ENCODE data around the gene SAMD4B. TPM values are rescaled to one million over a fixed set of nuclear protein-coding genes. Genes with fewer than 3 reads are reported as not detected.

SAMD4B gene
- total and polyA plus RNA-seq, 9 of the 15 experiments (the other 6 are each of a cell fraction or from before 2014, with no cell fraction given) = 3.4 to 90.5 (median 38.0) TPM

DNA sequence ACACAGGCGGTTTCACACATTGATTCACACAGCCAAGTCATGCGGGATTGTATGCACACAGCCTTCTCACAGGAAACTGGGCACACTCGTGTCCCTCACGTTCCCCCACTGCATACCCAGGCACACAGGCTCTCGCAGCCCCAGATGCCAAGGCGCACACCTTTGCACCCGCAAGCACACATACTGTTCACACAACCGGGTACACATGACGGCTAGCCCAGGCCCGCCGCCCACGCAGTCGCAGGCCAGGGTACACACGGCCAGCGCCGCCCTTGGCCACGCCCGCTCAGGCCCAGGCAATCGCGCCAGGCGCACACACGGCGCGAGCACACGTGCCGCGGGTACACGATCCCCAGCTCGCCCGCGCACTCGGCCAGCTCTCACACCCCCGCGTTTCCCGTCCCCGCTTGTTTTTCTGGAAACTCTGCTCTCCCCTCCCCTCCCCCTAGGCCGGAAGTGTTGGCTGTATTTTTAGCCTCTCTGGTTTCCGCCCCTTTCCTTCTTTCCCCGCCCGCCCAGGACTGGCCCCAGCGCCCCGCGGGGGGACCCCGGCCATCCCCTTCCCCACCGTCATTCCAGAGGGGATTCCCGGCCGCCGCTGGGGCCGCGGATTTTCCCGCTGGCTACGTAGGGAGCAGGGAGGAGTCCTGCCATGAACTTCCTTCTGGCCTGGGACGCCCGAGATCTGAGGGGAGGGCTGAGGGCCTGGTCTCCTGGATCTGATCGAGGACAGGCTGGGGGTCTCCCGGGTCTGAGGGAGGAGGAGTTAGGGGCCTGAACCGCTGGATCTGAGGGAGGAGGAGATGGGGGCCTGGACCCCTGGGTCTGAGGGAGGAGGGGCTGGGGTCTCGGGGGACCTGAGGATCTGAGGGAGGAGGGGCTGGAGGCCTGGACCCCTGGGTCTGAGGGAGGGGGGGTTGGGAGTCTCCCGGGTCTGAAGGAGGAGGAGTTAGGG is 60.4 kb downstream of the SAMD4B start (continued):
- TF ChIP-seq BRF1 (IDR thresholded peaks at IDR 0.05; ENCODE audit: borderline replicate concordance, extremely low read depth, insufficient read length) = no peak
- TF ChIP-seq, protein P1, sequence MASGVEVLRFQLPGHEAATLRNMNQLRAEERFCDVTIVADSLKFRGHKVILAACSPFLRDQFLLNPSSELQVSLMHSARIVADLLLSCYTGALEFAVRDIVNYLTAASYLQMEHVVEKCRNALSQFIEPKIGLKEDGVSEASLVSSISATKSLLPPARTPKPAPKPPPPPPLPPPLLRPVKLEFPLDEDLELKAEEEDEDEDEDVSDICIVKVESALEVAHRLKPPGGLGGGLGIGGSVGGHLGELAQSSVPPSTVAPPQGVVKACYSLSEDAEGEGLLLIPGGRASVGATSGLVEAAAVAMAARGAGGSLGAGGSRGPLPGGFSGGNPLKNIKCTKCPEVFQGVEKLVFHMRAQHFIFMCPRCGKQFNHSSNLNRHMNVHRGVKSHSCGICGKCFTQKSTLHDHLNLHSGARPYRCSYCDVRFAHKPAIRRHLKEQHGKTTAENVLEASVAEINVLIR (CRISPR knock-in tag; IDR thresholded peaks at IDR 0.05) = no peak
- TF ChIP-seq, protein P2, sequence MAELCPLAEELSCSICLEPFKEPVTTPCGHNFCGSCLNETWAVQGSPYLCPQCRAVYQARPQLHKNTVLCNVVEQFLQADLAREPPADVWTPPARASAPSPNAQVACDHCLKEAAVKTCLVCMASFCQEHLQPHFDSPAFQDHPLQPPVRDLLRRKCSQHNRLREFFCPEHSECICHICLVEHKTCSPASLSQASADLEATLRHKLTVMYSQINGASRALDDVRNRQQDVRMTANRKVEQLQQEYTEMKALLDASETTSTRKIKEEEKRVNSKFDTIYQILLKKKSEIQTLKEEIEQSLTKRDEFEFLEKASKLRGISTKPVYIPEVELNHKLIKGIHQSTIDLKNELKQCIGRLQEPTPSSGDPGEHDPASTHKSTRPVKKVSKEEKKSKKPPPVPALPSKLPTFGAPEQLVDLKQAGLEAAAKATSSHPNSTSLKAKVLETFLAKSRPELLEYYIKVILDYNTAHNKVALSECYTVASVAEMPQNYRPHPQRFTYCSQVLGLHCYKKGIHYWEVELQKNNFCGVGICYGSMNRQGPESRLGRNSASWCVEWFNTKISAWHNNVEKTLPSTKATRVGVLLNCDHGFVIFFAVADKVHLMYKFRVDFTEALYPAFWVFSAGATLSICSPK (IDR thresholded peaks at IDR 0.05; ENCODE audit: borderline replicate concordance) = no peak
- no peak for TF ChIP-seq ZNF197 (CRISPR knock-in tag; IDR thresholded peaks at IDR 0.05; ENCODE audit: low read depth)
- no peak for TF ChIP-seq ZFP36 (IDR thresholded peaks at IDR 0.05; ENCODE audit: low read depth, low read length, partially characterized antibody)
- no peak for TF ChIP-seq ZNF384 (IDR thresholded peaks at IDR 0.05; ENCODE audit: low read depth, low read length)
- peak; percentile 78; the same call in 1 of the 2 replicates for TF ChIP-seq MTA1 (IDR thresholded peaks at IDR 0.05; ENCODE audit: borderline replicate concordance)
- TF ChIP-seq, protein P3, sequence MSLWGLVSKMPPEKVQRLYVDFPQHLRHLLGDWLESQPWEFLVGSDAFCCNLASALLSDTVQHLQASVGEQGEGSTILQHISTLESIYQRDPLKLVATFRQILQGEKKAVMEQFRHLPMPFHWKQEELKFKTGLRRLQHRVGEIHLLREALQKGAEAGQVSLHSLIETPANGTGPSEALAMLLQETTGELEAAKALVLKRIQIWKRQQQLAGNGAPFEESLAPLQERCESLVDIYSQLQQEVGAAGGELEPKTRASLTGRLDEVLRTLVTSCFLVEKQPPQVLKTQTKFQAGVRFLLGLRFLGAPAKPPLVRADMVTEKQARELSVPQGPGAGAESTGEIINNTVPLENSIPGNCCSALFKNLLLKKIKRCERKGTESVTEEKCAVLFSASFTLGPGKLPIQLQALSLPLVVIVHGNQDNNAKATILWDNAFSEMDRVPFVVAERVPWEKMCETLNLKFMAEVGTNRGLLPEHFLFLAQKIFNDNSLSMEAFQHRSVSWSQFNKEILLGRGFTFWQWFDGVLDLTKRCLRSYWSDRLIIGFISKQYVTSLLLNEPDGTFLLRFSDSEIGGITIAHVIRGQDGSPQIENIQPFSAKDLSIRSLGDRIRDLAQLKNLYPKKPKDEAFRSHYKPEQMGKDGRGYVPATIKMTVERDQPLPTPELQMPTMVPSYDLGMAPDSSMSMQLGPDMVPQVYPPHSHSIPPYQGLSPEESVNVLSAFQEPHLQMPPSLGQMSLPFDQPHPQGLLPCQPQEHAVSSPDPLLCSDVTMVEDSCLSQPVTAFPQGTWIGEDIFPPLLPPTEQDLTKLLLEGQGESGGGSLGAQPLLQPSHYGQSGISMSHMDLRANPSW (CRISPR knock-in tag; IDR thresholded peaks at IDR 0.05) = no peak; the same call in 1 of the 2 replicates
- TF ChIP-seq, protein P4, sequence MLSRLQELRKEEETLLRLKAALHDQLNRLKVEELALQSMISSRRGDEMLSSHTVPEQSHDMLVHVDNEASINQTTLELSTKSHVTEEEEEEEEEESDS (CRISPR knock-in tag; IDR thresholded peaks at IDR 0.05) = no peak
- TF ChIP-seq, protein P5, sequence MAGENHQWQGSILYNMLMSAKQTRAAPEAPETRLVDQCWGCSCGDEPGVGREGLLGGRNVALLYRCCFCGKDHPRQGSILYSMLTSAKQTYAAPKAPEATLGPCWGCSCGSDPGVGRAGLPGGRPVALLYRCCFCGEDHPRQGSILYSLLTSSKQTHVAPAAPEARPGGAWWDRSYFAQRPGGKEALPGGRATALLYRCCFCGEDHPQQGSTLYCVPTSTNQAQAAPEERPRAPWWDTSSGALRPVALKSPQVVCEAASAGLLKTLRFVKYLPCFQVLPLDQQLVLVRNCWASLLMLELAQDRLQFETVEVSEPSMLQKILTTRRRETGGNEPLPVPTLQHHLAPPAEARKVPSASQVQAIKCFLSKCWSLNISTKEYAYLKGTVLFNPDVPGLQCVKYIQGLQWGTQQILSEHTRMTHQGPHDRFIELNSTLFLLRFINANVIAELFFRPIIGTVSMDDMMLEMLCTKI (IDR thresholded peaks at IDR 0.05; ENCODE audit: partially characterized antibody) = no peak
- peak; percentile 67 for TF ChIP-seq ARID1B (IDR thresholded peaks at IDR 0.05)
- TF ChIP-seq, protein P6, sequence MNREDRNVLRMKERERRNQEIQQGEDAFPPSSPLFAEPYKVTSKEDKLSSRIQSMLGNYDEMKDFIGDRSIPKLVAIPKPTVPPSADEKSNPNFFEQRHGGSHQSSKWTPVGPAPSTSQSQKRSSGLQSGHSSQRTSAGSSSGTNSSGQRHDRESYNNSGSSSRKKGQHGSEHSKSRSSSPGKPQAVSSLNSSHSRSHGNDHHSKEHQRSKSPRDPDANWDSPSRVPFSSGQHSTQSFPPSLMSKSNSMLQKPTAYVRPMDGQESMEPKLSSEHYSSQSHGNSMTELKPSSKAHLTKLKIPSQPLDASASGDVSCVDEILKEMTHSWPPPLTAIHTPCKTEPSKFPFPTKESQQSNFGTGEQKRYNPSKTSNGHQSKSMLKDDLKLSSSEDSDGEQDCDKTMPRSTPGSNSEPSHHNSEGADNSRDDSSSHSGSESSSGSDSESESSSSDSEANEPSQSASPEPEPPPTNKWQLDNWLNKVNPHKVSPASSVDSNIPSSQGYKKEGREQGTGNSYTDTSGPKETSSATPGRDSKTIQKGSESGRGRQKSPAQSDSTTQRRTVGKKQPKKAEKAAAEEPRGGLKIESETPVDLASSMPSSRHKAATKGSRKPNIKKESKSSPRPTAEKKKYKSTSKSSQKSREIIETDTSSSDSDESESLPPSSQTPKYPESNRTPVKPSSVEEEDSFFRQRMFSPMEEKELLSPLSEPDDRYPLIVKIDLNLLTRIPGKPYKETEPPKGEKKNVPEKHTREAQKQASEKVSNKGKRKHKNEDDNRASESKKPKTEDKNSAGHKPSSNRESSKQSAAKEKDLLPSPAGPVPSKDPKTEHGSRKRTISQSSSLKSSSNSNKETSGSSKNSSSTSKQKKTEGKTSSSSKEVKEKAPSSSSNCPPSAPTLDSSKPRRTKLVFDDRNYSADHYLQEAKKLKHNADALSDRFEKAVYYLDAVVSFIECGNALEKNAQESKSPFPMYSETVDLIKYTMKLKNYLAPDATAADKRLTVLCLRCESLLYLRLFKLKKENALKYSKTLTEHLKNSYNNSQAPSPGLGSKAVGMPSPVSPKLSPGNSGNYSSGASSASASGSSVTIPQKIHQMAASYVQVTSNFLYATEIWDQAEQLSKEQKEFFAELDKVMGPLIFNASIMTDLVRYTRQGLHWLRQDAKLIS (CRISPR knock-in tag; IDR thresholded peaks at IDR 0.05) = peak; percentile 51; the same call in 1 of the 2 replicates
- TF ChIP-seq ZNF165 (CRISPR knock-in tag; IDR thresholded peaks at IDR 0.05; ENCODE audit: borderline replicate concordance) = peak; percentile 24; the same call in 1 of the 2 replicates
- TF ChIP-seq ZNF217 (CRISPR knock-in tag; IDR thresholded peaks at IDR 0.05) = no peak

Data from K562 (cell line).